Hematopoietic multipotent progenitor cell treated with erythropoietin and hydrocortisone succinate and interleukin-3 and kit ligand, for 4 days (in vitro differentiated cells): ENCODE measurements around the gene HK2.
A peak's percentile ranks its signal among the peaks of the same experiment; 100 is the strongest.
"Not testable (repeated sequence)": the region's sequence is repeated elsewhere in the genome, so short reads cannot be mapped to it uniquely, and the experiment has no call there.

Experiments used
- DNase-seq: peaks from one replicate; pipeline ENCODE4 v3.0.0-alpha.2; 2015

HK2 gene

DNA sequence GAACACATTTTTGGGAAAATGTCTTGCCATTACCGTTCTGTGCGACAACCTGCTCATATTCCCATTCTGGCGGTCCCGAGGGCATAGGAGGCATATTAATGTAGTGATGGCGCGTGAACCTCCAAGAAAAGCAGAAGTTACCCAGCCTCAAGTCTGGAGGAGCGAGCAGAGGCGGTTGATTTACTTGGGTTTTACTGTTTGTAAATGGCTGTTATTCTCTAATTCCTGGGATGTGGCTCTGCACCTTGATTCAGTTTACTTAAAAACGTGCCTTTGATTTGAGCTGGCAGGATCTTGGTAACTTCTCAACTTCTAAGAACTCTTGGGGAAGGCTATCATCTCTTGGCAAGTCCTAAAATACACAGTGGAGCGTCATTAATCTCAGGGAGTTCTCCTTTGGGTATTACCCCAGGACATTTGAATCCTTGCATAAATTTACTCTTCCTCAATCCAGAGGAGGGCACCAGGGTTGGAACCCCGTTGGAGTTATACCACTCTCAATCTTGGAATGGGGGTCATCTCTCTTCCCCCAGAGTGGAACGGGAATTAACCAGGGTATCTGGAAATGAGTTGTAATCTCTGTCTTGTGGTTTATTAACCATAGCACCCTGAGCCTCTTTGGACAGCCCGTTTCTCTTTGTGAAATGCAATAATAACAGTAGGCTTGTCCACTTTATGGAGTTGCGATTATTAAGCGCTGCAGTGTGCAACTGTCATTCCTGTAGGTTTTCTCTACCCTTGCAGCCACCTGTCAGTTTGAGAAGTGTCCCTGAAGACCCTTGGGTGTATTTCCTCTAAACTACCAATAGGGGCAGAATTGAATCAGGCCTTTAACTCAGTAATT lies 2.1 kb downstream of the HK2 start:
- peak; percentile 82 for DNase-seq

DNA sequence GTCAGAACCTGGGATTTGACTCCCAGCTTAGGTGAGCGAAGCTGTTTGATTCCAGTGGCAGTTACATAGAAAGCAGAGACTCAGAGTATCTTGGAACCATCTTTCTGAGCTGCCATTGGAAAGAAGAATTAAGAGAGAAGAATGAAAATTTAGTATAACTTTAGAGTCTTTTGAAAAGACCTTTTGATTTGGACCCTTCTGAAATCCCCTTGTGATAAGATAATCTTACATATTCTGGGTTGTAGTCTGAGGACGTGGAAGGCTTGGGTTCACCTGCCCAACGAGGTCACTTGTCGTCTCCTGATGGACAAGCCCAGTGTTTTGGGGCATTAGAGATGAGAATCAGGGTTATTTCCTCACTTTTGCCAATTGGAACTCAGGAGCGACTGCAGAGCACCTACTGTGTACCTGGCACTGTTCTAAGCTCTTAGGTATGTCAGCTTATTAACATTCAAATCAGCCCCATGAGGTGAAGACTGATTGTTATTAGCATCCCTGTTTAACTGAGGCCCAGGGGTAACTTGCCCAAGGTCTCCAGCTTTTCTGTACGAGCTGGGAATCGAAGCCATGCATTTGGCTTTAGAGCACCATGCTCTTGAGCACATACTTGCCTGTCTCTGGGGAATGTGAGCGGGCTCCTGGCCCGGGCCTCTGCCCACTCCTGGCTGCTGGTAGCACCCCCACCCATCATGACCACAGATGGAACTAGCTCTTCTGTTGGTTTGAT lies 2.9 kb downstream of the HK2 start:
- no peak for DNase-seq

DNA sequence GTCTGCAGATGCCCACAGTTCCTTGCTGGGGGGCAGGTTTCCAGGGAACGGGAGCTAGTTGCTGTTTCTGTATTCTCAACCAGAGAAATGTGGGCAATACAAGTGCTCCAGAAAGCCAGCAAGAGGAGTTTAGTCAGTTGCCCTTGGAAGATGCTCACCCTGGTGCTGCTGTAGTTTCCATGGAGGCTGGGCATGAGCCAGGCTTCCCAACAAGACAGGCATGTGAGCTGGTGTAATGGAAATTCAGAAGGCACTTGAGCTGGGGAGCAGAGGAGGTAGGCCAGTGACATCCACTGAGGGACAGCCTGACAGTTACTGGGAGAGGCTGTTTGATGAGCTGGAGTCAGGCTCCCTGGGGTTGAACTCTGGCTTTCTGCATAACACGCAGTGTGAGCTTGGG lies 7.7 kb downstream of the HK2 start:
- no peak for DNase-seq

DNA sequence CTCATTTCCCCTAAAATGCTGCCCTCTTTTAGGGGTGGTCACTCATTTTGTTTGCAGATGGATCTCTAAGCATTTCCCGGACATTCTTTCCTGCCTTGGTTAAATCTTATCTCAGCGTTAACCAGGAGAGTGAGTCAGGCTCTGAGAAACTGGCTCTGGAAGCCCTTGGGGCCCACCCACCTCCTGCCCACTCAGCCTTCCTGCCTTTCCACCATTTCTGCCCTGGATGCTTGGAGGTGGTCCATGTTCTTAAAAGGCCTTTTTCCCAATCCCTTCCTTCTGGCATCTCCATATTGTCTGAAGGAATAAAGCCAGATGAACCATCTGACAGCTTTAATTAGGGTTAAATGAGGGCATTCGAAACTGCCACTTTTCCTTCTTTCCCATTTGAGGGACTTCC lies 9.5 kb downstream of the HK2 start:
- DNase-seq, result no peak

DNA sequence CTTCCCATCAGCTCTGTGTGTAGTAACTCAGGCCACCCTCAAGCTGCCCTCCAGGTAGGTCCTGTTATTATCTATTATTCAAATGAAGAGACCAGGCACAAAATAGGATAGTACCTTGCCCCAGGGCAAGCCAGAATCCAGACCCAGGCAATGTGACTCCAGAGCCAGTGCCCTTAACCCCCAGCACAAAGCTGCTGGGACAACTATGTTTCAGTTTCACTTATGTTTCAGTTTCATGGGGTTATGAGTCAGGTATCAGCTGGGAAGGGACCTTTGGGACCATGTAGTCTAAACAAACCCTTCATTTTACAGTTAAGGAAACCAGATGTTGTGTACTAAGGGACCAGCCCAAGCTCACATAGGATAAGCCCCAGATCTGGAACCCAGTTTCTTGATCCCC lies 10.0 kb downstream of the HK2 start:
- DNase-seq, result no peak

DNA sequence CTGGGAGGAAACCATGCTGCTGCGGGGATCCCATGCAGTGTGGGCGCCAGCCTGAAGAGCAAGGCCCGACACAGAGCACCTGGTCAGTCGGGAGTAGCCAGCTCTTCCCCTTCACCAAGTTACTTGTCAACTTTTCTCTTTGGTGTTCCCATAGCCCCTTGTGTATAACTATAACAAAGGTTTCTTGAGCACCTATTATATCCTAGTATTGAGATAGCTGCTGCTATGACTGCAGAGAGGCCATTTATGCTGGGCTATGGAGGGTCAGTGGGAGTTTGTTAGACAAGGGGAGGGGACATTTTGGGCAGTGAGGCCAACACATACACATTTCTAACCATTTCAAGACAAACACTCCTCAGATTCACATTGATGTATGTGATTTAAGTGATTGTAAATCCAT lies 10.8 kb downstream of the HK2 start:
- no peak for DNase-seq

DNA sequence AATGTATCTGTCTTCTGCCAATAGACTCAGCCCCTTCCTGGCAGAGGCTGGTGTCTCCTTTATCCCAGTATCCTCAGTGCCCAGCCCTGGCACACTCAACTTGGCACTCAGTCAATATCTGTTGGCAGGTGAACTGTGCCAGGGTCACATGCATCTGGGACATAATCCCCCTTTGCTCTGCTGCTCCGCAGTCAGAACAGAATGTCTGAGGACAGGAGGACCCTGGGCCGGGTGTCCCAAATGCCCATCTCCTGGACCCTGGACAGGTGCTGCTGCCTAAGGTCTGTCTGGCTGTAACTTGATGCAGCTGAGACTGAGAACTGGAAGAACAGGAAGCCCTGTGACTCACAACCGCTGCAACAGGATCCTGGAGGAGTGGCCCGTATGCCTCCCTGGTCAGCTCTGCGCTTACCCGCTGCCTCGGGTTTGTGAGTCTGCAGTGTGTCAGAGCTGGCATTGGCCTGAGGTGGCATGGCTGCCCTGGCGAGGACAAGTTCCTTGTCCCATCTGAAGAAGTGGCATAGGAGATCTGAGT lies 11.4 kb downstream of the HK2 start:
- peak; percentile 76 for DNase-seq

DNA sequence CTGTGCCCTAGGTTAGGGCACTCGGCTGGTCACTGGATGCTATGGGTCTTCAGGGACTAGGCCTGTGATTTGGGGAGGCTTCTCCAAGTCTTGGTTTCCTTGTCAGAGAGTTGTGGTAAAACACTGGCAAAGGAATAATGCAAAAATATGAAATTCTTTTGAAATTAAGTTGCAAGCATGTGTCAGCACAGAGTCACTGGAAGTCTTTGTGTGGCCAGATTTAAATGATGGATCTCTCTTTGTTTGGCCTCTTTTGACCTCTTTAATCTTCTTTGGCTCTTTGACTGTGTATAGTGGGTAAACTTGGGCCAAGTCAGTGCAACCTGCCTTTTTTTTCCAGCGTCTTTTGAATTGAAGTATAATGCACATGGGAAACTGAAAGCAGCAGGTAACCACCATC lies 12.1 kb downstream of the HK2 start:
- no peak for DNase-seq

DNA sequence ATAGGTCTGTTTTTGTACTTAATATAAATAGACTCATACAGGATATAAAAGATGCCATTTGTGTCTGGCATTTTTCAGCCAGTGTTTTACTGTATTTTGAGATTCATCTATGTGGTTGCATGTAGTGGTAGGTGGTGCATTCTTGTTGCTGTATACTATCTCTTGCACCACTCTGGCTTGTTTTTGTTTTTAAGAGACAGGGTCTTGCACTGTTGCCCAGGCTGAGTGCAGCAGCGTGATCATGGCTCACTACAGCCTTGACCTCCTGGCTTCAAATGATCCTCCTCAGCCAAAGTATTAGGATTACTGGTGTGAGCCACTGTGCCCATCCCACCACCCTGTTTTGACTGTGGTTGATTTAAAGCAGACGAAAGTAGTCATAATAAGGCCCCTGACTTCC lies 12.6 kb downstream of the HK2 start:
- no peak for DNase-seq

DNA sequence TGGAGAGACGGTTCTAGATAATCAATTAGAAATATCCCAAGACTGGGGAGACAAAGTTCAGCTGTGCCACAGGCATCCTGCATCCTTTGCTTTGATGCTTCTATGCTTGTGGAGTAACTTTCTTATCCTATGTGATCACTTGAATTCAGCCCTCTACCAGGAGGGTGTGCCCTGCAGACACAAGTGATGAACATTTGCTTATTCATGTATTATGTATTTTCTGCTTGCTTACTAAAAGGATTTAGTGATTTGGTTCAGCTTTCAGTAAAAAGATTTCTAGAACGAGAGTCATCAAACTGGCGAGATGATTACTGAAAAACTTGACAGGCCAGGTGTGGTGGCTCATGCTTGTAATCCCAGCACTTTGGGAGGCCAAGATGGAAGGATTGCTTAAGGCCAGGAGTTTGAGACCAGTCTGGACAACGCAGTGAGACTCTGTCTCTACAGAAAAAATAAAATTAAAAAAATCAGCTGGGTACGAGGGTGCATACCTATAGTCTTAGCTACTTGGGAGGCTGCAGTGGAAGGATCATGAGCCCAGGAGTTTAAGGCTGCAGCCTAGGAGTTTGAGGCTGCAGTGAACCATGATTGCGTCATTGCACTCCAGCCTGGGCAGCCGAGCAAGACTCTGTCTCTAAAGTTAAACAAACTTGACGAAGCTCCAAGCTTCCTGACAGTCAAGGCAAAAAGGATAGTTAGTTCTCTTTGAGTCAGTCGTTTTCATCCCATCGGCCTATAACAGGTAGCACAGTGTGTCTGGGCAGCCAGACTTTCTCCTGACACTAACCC lies 13.3 kb downstream of the HK2 start:
- DNase-seq, result no peak

DNA sequence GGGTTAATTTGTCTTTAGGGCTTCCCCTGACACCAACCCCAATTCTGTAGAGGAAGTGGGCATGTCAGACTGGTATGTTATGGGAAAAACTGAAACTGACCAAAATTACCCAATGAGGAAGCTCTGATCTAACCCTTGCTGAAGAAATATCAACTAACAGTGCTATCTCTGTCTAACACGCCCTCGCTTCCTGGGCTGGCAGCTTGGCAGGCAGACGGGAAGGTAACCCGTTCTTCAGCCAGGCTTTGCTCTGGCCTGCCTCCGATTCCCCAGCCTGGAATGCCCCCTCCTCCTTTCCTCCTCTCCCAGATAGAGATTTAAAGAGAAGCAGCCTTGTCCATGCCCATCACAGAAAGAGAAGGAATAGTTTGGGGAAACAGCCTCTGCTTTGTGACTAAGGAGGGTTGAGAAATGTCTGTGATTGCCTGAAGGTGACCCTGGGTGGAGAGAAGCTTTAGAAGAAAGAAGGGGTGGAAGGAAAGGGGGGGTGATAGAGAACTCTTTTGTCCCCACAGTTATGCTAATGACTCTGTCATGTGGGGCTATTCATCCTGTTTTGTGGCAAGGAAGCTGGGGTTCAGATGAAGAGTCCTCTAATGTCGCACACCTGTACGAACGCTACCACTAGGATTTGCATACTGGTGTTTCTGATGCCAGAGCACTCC lies 15.4 kb downstream of the HK2 start:
- peak; percentile 94 for DNase-seq

DNA sequence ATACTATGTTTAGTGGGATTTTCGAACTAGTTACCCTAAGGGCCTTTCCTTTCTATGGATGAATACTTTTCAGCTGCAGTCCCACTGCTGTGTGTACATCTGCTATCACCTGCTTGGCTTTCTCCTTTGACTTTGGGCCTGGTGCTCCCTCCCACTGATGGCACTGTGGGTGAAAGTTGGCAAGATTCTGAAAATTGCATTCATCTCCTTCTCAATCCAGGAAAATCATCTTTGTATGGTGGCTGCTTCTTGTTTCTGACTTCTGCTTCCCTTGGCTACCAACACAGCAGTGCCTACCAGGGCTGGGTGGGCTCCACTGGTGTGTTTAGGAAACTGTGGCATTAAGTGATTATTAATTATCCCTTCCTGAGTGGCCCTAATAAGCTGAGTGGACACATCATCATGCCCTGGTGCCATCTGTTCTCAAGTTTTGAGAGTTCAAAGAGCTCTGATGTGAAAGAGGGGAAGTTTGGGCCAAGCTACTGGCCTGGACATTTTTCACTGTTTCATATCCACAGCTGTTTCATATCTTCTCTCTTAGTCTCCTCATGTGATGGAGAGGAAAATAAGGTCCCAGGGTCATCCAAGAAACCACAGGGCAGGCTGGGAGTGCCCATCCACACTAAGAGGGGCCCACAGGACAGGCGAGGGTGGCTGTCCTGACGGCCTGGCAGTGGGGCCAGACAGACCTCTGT lies 16.7 kb downstream of the HK2 start:
- DNase-seq, result no peak

DNA sequence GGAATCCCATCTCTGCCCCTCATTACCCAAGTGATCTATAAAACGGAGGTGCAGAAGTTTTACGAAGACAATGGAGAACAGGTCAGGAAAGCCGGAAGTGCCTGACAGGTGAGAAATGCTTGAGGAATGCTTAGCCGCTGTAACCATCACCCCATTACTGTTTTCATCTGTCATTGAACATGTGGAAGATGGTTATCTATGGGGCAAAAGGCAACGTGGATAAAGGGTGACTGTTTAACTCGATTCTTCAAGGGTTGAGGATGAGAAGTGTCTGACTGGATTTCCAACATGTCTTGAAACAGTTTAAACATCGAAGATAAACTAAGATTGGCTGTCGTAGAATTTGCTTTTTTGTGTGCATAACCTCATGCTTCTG lies 17.3 kb downstream of the HK2 start:
- no peak for DNase-seq

DNA sequence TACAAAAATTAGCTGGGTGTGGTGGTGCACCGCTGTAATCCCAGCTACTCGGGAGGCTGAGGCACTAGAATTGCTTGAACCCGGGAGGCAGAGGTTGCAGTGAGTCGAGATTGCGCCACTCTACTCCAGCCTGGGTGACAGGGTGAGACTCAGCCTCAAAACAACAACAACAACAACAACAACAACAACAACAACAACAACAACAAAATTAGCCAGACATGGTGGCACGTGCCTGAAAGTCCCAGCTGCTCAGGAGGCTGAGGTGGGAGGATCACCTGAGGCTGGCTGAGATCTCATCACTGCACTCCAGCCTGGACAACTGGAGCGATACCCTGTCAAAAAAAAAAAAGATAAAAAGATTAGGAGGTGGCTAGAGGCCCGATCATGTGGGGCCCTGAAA lies 19.4 kb downstream of the HK2 start:
- not testable (repeated sequence) for DNase-seq

DNA sequence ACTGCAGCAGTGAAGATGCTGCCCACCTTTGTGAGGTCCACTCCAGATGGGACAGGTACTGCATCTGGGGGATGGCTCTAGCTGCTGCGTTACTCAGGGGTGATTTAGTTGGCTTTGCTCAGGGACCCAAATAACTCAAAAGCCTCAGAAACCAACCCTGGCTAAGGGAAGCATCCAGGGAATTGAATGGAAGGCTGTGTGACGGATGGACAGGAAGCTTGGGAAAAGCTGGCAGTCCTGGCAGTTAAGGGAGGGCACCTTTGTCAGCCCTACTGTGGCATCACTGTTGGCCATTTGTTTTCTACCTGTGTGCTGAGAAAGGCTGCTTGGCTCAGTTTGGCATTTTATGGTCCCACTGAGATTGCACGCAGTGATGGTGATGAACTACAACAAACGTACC lies 20.5 kb downstream of the HK2 start:
- no peak for DNase-seq

DNA sequence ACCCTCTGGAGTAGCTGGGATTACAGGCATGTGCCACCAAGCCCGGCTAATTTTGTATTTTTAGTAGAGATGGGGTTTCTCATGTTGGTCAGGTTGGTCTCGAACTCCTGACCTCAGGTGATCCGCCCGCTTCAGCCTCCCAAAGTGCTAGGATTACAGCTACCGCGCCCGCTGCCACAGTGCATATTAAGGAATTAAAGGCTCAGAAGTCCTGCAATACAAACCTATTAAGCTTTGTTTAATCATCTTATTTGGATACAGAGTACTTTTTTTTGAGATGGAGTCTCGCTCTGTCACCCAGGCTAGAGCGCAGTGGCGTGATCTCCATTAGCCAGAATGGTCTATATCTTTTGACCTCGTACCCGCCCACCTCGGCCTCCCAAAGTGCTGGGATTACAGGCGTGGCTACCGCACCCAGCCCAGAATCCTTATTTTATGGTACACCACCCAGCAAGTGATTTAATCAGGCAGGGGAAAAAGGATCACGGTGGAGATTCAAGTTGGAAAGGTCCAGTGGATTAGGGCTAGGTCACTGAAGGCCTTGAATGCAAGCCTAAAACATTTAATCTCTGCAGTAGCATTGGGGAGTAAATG lies 21.3 kb downstream of the HK2 start:
- DNase-seq, result not testable (repeated sequence)

DNA sequence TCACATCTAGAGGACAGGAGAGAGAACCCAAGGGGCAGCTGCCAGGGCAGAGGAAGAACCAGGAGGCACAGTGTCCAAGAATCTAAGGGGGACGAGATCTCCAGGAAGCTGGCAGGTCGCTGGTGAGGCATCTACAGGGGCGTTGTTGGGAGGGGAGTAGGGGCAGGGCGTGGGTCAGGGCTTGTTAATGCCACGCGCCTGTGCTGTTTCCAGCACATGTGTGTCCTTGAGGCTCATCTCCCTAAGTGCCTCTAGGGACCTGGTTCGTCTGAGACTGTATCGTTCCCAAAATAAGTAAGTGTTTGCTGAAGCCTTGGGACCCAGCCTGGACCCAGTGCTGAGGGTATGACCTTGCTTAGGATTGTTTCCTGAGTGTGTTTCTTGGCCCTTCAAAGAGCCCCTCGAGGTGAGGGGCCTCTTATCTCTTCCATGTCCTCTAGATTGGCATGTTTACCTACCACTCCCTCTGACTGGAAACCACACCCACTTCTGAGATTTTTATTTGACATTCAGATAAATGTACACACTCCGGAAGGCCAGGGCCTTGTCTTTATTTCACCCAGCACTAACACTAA lies 22.2 kb downstream of the HK2 start:
- DNase-seq, result no peak

DNA sequence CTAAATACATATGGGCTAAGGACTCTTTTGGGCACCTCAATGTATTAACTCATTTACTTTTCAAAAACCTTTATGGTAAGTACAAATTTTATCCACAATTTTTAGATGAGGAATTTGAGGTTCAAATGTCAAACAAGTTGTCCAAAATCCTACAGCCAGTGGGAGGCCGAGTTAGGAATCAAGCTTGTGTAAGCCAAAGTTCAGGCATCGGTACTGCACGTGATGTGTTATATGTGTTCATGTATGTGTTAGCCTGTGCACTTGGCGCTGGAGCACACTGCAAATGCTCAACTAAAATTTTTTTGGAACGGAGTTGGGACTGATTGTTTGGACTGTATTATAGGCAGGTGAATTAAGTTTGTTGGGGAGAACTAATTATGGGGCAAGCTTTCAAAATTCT lies 22.7 kb downstream of the HK2 start:
- DNase-seq, result no peak

DNA sequence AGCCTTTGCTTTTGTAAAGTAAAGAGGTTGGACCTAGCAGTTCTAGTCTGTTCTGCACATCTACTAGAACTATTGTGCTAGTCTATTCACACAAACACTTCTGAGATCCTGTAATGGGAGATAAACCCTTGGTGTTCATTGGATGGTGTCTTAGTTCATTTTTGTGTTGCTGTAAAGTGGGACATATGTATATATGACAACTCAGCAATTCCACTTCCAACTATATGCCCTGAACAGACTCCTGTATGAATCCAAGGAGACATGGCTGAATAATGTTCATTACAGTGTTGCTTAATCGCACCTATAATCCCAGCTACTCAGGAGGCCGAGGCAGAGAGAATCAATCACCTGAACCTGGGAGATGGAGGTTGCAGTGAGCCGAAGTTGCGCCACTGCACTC lies 23.3 kb downstream of the HK2 start:
- DNase-seq, result no peak

DNA sequence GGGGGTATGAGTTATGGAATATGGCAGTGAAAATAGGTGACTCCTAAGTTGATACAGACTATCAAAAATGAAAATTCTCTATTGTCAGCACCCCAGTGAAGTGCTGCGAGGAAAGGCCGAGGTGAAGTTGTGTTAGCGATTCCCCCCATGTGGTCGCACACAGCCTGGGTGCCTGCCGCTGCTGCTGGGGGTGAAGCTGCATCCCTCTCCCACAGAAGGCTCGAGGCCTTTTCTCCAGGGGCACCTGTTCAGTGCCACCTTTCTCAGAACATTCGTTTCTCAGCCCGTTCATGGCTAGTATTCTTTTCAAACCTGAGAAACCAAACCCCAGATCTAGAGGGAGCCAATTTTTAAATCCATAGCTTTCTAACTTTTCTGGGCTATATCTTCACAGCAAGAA lies 23.8 kb downstream of the HK2 start:
- no peak for DNase-seq

DNA sequence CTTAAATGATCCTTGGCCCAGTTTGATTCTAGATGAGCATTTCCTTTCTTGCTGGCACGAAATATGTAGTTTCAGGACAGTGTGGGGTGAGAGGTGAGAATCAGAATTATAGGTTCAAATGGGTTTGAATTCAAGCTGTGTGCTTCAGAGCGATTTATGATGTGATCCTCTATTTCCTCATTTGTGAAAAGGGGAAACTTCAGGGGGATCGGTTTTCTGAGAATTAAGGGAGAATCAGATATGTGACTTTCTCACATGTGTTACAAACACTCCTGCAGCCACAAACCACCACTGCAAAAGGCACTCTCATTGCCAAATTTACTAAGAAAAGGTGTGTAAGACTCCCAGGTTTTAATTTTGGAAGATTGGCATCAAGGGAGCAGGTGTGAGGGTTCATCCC lies 24.4 kb downstream of the HK2 start:
- DNase-seq, result peak; percentile 67

DNA sequence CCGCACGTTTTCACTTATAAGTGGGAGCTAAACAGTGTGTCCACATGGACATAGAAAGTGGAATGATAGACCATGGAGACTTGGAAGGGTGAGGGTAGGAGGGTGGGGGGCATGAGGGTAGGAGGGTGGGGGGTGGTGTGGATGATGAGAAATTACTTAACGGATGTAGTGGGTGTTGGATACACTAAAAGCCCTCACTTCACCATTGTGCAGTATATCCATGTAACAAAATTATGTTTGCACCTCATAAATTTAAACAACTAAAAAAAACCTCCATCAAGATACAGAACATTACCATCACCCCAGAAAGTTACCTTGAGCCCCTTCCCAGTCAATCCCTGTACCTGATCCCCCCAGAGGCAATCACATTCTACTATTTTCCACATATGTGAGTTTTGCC lies 26.2 kb downstream of the HK2 start:
- DNase-seq, result no peak
